ENCODE data around the gene TRPC3. TPM values are rescaled to one million over a fixed set of nuclear protein-coding genes. Genes with fewer than 3 reads are reported as not detected.

The TRPC3 gene
- total RNA-seq: under 1 TPM; 0.18 to 0.80 (median 0.28) TPM

DNA sequence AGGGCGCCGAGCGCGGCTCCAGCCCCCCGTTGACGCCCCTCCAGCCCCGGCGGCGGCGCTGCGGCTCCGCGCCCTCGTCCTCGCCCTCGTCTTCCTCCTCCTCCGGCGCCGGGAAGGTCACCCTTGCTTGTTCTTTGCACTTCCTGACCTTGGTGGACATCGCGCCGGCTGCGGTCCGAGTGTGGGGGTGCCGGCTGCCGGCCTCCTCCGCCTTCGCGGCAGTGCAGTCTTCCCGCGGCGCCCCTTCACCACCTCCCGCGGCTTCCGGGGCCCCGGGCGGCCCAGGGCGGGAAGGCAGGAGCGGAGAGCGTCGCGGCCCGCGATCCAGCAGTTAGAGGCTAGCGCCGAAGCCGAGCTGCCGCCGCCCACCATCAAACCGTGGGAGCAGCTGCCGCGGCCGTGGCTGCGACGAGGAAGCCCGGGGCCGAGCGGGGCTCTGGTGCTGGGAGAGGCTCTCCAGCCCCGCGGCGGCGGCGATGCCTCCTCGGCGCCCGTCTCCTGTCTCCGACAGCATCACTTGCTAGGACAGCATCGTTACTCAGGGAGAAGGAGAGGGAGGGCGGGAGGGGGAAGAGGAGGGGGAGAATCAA, at the start of gene TRPC3:
TSS of gene TRPC3 (minus strand) at position 540 of the 590 bp plus-strand sequence. CDS start at position 160, 380 bp downstream.
- 0% methylated on average over 11 of the region's 69 CpGs for WGBS
- H3K4me3 ChIP-seq: peak within 1 kb of the TSS; percentile 74
- peaks cover 22% of the 10 kb centered on the region for H3K4me1 ChIP-seq
- DNase-seq (ENCODE audit: low spot score in 2 of 2): peak in 1 of 2 donors; percentile 77
- no peak for TF ChIP-seq POLR2AphosphoS5 (IDR thresholded peaks at IDR 0.05)
- TF ChIP-seq POLR2A (IDR thresholded peaks at IDR 0.05): no peak
- no peak for TF ChIP-seq EP300 (IDR thresholded peaks at IDR 0.05)
- no peak for TF ChIP-seq CTCF (IDR thresholded peaks at IDR 0.05)
- no peaks in the 10 kb centered on the region for H3K36me3 ChIP-seq
- H3K9me3 ChIP-seq: no peaks in the 10 kb centered on the region
- peaks cover 29% of the 10 kb centered on the region for H3K27me3 ChIP-seq
- H3K27ac ChIP-seq: no peak within 1 kb of the TSS

- Histone ChIP-seq H3K4me1 (no peaks in the 10 kb centered on the region), H3K4me3 (no peak overlapping the region), H3K27ac (no peak overlapping the region), H3K9me3 (no peaks in the 10 kb centered on the region), H3K27me3 (no peaks in the 10 kb centered on the region), H3K36me3 (no peaks in the 10 kb centered on the region)
- TF ChIP-seq POLR2AphosphoS5 (IDR thresholded peaks at IDR 0.05) (no peak), CTCF (IDR thresholded peaks at IDR 0.05) (no peak), POLR2A (IDR thresholded peaks at IDR 0.05) (no peak), EP300 (IDR thresholded peaks at IDR 0.05) (no peak)
- DNase-seq (ENCODE audit: low spot score in 2 of 2): no peak
- WGBS: 57% methylated on average over 4 of the region's 4 CpGs
Measured at GRCh38 chr4:122000849-122001248, 49.0 kb upstream of the TRPC3 start.

GRCh38 chr4:121998024-121998423, 46.2 kb upstream of the TRPC3 start:
- 66% methylated on average over 4 of the region's 4 CpGs for whole genome bisulfite sequencing
- H3K27me3 ChIP-seq: no peaks in the 10 kb centered on the region
- no peak overlapping the region for H3K27ac ChIP-seq
- H3K4me3 ChIP-seq: no peak overlapping the region
- H3K36me3 ChIP-seq: no peaks in the 10 kb centered on the region
- no peak for DNase-seq (ENCODE audit: low spot score in 2 of 2)
- H3K4me1 ChIP-seq: no peaks in the 10 kb centered on the region
- TF ChIP-seq EP300 (IDR thresholded peaks at IDR 0.05): no peak
- TF ChIP-seq POLR2AphosphoS5 (IDR thresholded peaks at IDR 0.05): no peak
- no peak for TF ChIP-seq CTCF (IDR thresholded peaks at IDR 0.05)
- no peak for TF ChIP-seq POLR2A (IDR thresholded peaks at IDR 0.05)
- no peaks in the 10 kb centered on the region for H3K9me3 ChIP-seq

DNA sequence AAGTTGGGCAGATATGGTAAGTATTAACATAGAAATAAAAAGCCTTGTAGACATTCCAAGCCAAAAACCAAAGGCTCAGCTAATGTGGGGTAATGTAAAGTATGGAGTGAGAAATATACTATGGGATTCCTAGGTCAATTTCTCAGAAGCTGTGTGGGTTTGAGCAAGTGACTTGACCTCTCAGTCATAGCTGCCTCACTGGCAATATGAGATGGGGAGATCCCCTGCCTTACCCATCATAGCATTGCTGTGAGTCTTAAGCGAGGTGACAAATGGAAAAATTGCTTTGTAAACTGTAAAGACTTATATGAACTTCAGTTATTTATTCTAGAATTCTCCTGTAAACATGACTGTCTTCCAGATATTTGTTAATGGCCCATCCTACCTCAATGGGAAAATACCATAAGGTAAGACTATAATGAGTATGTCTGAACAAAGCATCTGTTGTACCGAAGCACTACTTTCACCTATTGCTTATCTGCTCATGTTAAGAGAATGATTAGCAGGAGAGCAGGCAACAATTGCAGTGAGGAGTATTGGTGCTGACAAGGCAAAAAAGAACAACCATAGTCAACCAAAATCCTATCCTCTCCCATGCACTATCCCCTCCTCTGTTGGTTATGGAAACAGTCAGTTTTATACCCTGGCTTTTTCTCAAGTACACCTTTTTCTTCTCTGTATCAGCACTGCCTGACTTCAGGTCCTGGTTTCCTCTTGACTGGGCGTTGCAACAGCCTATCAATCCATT, 44.1 kb upstream of the TRPC3 start:
- no peaks in the 10 kb centered on the region for H3K9me3 ChIP-seq
- H3K4me1 ChIP-seq: no peaks in the 10 kb centered on the region
- TF ChIP-seq CTCF (IDR thresholded peaks at IDR 0.05): no peak
- TF ChIP-seq EP300 (IDR thresholded peaks at IDR 0.05): no peak
- TF ChIP-seq POLR2A (IDR thresholded peaks at IDR 0.05): no peak
- no peak for TF ChIP-seq POLR2AphosphoS5 (IDR thresholded peaks at IDR 0.05)
- no peak for DNase-seq (ENCODE audit: low spot score in 2 of 2)
- WGBS: 87% methylated on average over 3 of the region's 3 CpGs
- H3K27ac ChIP-seq: no peak overlapping the region
- H3K27me3 ChIP-seq: no peaks in the 10 kb centered on the region
- no peaks in the 10 kb centered on the region for H3K36me3 ChIP-seq
- H3K4me3 ChIP-seq: no peak overlapping the region

DNA sequence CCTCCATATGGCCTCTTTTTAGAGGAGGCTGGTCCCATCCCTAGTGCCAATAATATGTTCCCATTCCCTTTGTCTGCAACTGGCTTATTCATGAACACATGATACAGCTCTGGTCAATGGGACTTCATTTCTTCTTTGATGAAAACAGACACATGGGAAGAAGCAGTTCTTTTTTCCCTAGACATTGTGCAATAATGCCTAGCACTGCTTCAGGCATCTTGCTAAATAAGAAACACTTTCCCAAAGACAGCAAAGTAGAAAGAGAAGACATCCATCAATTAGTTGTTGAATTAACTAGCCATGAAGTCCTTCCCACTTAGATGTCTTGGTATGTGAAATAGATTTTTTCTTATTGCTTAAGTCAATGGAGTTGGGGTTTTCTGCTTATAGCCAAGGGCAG, 40.1 kb upstream of the TRPC3 start:
- Histone ChIP-seq H3K4me1 (no peaks in the 10 kb centered on the region), H3K27me3 (no peaks in the 10 kb centered on the region), H3K27ac (no peak overlapping the region), H3K4me3 (no peak overlapping the region), H3K9me3 (no peaks in the 10 kb centered on the region), H3K36me3 (no peaks in the 10 kb centered on the region)
- DNase-seq (ENCODE audit: low spot score in 2 of 2): no peak
- TF ChIP-seq POLR2A (IDR thresholded peaks at IDR 0.05): no peak
- no peak for TF ChIP-seq EP300 (IDR thresholded peaks at IDR 0.05)
- TF ChIP-seq POLR2AphosphoS5 (IDR thresholded peaks at IDR 0.05): no peak
